B cell (primary cell): Measurements from ENCODE around the gene TOMM40L. TPM values are rescaled to one million over a fixed set of nuclear protein-coding genes. Genes with fewer than 3 reads are reported as not detected.

Experiments used
- ATAC-seq: fragments of 200-7000 bp; cut with Tn5 transposase; one replicate; pipeline ENCODE4 v1.10.0; 2021; ENCODE audit warnings: low read depth, mild to moderate bottlenecking, moderate number of reproducible peaks, moderate library complexity
- CTCF ChIA-PET: fragments of 350-600 bp; sonication (Branson Sonifier 250); formaldehyde crosslinking; loops from one replicate; lab custom pipeline; 2021; ENCODE audit warnings: antibody characterized with exemption, inconsistent platforms; lab: Charles Lee
- POLR2A ChIA-PET: fragments of 350-600 bp; sonication (Branson Sonifier 250); formaldehyde crosslinking; loops from one replicate; lab custom pipeline; 2021; ENCODE audit warnings: antibody characterized with exemption; lab: Charles Lee
- DNase-seq: peaks from one replicate; pipeline ENCODE4 v3.0.0; 2013
- H2AFZ ChIP-seq: 2 replicates; pipeline ENCODE4 v1.6.1; 2012; ENCODE audit warnings: mild to moderate bottlenecking, low read depth, low read length; ENCODE audit not compliant: insufficient read depth, poor library complexity, severe bottlenecking
- H3K27ac ChIP-seq, 2 donors: 1 replicate in 1 of 2; 2 replicates in 1 of 2; pipeline ENCODE4 v1.5.1; 2012 to 2013; ENCODE audit warnings: low read length in 2 of 2, mild to moderate bottlenecking in 2 of 2, moderate library complexity in 1 of 2
- H3K27me3 ChIP-seq, 4 experiments: fragments of 200-600 bp in 1 of 4; sonication (generic) in 1 of 4; replicated peaks in 1 of 4; 1 replicate in 2 of 4; 2 replicates in 2 of 4; pipeline versions ENCODE4 v1.6.1 to v1.7.0; 2013 to 2016; ENCODE audit warnings: low read length in 3 of 4, mild to moderate bottlenecking in 2 of 4, mixed read lengths in 1 of 4, moderate library complexity in 1 of 4; ENCODE audit not compliant: insufficient read depth in 4 of 4, control insufficient read depth in 3 of 4; ENCODE audit errors: control extremely low read depth in 1 of 4
- H3K36me3 ChIP-seq, 2 experiments: replicated peaks in 1 of 2; 1 replicate in 1 of 2; 2 replicates in 1 of 2; pipeline versions ENCODE4 v1.6.1 to v1.7.1; 2013; ENCODE audit warnings: low read length in 1 of 2; ENCODE audit not compliant: insufficient read depth in 2 of 2, control insufficient read depth in 1 of 2; ENCODE audit errors: control extremely low read depth in 1 of 2, extremely low read depth in 1 of 2
- H3K4me1 ChIP-seq, 2 donors: fragments of 200-600 bp in 1 of 2; sonication (generic) in 1 of 2; 1 replicate in 1 of 2; 2 replicates in 1 of 2; pipeline versions ENCODE4 v1.5.1 to v1.6.1; 2013 to 2017; ENCODE audit warnings: low read length in 2 of 2; ENCODE audit not compliant: control insufficient read depth in 2 of 2, insufficient read depth in 2 of 2
- H3K4me2 ChIP-seq: replicated peaks from 2 replicates; pipeline ENCODE3; 2012; ENCODE audit warnings: mild to moderate bottlenecking, low read depth, low read length; ENCODE audit not compliant: poor library complexity, severe bottlenecking
- H3K4me3 ChIP-seq, 5 experiments: fragments of 200-600 bp in 1 of 5; sonication (generic) in 1 of 5; 1 replicate in 3 of 5; 2 replicates in 2 of 5; pipeline versions ENCODE4 v1.5.1 to v1.7.0; 2011 to 2016; ENCODE audit warnings: low read length in 4 of 5, mild to moderate bottlenecking in 4 of 5, low read depth in 2 of 5, control low read depth in 1 of 5, moderate library complexity in 1 of 5; ENCODE audit not compliant: insufficient read depth in 1 of 5; ENCODE audit errors: control extremely low read depth in 1 of 5, extremely low read depth in 1 of 5
- H3K79me2 ChIP-seq: fragments of 200-600 bp; sonication (generic); one replicate; pipeline ENCODE4 v1.6.0; 2016; ENCODE audit warnings: low read length; ENCODE audit not compliant: control insufficient read depth, insufficient read depth
- H3K9ac ChIP-seq: fragments of 200-600 bp; sonication (generic); 2 replicates; pipeline ENCODE4 v1.6.1; 2017; ENCODE audit warnings: mild to moderate bottlenecking, low read length, moderate library complexity
- H3K9me3 ChIP-seq, 3 donors: one replicate each; pipeline versions ENCODE4 v1.6.1 to v1.7.1; 2013; ENCODE audit warnings: low read length in 2 of 3; ENCODE audit not compliant: control insufficient read depth in 2 of 3, insufficient read depth in 1 of 3; ENCODE audit errors: control extremely low read depth in 1 of 3
- H4K20me1 ChIP-seq: 2 replicates; pipeline ENCODE4 v1.6.0; 2012; ENCODE audit warnings: mild to moderate bottlenecking, low read length; ENCODE audit not compliant: insufficient read depth, control insufficient read depth, poor library complexity, severe bottlenecking
- H3K27ac Mint-ChIP-seq: one replicate; pipeline ENCODE4 v1.8.0; 2021; ENCODE audit warnings: mixed read lengths
- H3K27me3 Mint-ChIP-seq: one replicate; pipeline ENCODE4 v1.8.0; 2021; ENCODE audit warnings: mixed read lengths
- H3K4me1 Mint-ChIP-seq: one replicate; pipeline ENCODE4 v1.8.0; 2021; ENCODE audit warnings: mixed read lengths
- H3K4me3 Mint-ChIP-seq: one replicate; pipeline ENCODE4 v1.8.0; 2021; ENCODE audit warnings: mixed read lengths
- H3K9me3 Mint-ChIP-seq: one replicate; pipeline ENCODE4 v1.8.0; 2022; ENCODE audit warnings: mixed read lengths; ENCODE audit not compliant: insufficient read depth
- EZH2 ChIP-seq: IDR thresholded peaks from 2 replicates; pipeline ENCODE4 v1.6.1; 2012; ENCODE audit warnings: borderline replicate concordance, low read depth, mild to moderate bottlenecking, moderate library complexity, low read length; ENCODE audit not compliant: insufficient read depth, poor library complexity, severe bottlenecking
- WGBS: methylation state at CpG from one replicate; pipeline ENCODE4 v1.1.5; 2013; ENCODE audit warnings: missing lambda C conversion rate; ENCODE audit not compliant: insufficient coverage; 5-methylcytosine and 5-hydroxymethylcytosine counted together
- intact Hi-C: fragments of 100-400 bp; cut with micrococcal nuclease; formaldehyde crosslinking; loops from one replicate; pipeline ENCODE4 v1.10.0; 2022
- polyA plus RNA-seq: library from polyadenylated mRNA; depleted of rRNA; stranded (reverse); fragments of >200 nt; gene quantifications from 2 replicates; pipeline ENCODE4 v1.2.3, GENCODE V29; 2012
- total RNA-seq, 2 donors: library from RNA; stranded (reverse); fragments of 120-200 nt in 1 of 2; gene quantifications; 1 replicate in 1 of 2; 2 replicates in 1 of 2; pipeline versions ENCODE4 v1.2.3 to v1.2.4, GENCODE V29; 2013 to 2022
- TF ChIP-seq, protein P1 (sequence below): fragments of 200-600 bp; IDR thresholded peaks from one replicate; pipeline ENCODE4 v1.8.0; 2022; ENCODE audit warnings: antibody characterized with exemption, mild to moderate bottlenecking

Gene TOMM40L
- total and polyA plus RNA-seq, 2 donors (not counting 1 experiment from before 2014, with no cell fraction given): 6.5 to 9.2 TPM

DNA sequence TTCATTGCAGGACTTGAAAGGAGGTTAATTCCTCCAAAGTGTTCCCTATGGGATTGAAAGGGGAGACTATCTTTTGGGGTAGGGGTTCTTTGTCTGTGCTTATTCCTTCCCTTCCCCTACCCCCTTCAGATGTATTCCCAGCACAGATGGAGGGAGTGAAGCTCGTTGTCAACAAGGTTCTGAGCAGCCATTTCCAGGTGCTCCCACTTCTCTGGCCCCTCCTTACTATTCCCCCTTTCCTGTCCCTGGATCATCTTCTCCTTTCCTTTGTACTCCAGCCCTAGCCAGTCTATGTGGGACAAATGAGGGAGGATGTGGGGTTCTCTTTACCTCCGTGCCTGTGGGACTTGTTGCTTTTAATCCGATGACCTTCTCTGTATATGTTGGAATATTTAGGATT, 899 bp downstream of the TOMM40L start:
- no peak for DNase-seq
- intact Hi-C loops: loop anchor here (1.0 to 5.0 kb wide), 7 partner anchors 34 to 514 kb away; partner anchors contain the start of genes CFAP126 and SDHC
- H3K27ac Mint-ChIP-seq: no peak overlapping the region
- no peaks in the 10 kb centered on the region for H4K20me1 ChIP-seq
- H3K4me1 Mint-ChIP-seq: peaks cover 31% of the 10 kb centered on the region
- H2AFZ ChIP-seq: peak overlapping the region; percentile 87
- ChIA-PET POLR2A (interaction anchor here (1.4 to 2.9 kb wide), 2 partner anchors 25 to 87 kb away, joined by 6 to 21 read pairs; partner anchors contain the start of genes NDUFS2 and SDHC), CTCF (interaction anchor here (0.7 to 10.0 kb wide), 21 partner anchors 9 to 179 kb away, joined by 3 to 104 read pairs (median 9); partner anchors contain the start of genes CFAP126, FCER1G, NDUFS2 and NR1I3)
- peak overlapping the region; percentile 84 for H3K4me2 ChIP-seq
- H3K4me3 Mint-ChIP-seq: peak overlapping the region; percentile 99
- 86% methylated on average over 2 of the region's 3 CpGs for WGBS
- ATAC-seq: no peak
- H3K9ac ChIP-seq: peak overlapping the region; percentile 71
- H3K4me3 ChIP-seq: peak overlapping the region in 4 of 5 experiments; percentile 71 to 93 (median 80)
- TF ChIP-seq, protein P1, sequence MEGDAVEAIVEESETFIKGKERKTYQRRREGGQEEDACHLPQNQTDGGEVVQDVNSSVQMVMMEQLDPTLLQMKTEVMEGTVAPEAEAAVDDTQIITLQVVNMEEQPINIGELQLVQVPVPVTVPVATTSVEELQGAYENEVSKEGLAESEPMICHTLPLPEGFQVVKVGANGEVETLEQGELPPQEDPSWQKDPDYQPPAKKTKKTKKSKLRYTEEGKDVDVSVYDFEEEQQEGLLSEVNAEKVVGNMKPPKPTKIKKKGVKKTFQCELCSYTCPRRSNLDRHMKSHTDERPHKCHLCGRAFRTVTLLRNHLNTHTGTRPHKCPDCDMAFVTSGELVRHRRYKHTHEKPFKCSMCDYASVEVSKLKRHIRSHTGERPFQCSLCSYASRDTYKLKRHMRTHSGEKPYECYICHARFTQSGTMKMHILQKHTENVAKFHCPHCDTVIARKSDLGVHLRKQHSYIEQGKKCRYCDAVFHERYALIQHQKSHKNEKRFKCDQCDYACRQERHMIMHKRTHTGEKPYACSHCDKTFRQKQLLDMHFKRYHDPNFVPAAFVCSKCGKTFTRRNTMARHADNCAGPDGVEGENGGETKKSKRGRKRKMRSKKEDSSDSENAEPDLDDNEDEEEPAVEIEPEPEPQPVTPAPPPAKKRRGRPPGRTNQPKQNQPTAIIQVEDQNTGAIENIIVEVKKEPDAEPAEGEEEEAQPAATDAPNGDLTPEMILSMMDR: no peak
- TF ChIP-seq EZH2: no peak
- no peaks in the 10 kb centered on the region for H3K9me3 Mint-ChIP-seq
- H3K27me3 ChIP-seq: peaks cover 0 to 24% (median 23%) of the 10 kb centered on the region in 4 experiments
- peaks cover 1 to 18% of the 10 kb centered on the region in 2 experiments for H3K36me3 ChIP-seq
- H3K27ac ChIP-seq: no peak overlapping the region
- H3K4me1 ChIP-seq: peaks cover 22 to 29% of the 10 kb centered on the region in 2 donors
- H3K9me3 ChIP-seq: no peaks in the 10 kb centered on the region
- peaks cover 7% of the 10 kb centered on the region for H3K79me2 ChIP-seq
- peaks cover 23% of the 10 kb centered on the region for H3K27me3 Mint-ChIP-seq
